CD1c-positive myeloid dendritic cell (primary cell): ENCODE measurements around the gene ASB15.

Source experiments
- DNase-seq: peaks from one replicate; pipeline ENCODE4 v3.0.0-alpha.2; 2016; ENCODE audit errors: extremely low spot score

Gene ASB15

DNA sequence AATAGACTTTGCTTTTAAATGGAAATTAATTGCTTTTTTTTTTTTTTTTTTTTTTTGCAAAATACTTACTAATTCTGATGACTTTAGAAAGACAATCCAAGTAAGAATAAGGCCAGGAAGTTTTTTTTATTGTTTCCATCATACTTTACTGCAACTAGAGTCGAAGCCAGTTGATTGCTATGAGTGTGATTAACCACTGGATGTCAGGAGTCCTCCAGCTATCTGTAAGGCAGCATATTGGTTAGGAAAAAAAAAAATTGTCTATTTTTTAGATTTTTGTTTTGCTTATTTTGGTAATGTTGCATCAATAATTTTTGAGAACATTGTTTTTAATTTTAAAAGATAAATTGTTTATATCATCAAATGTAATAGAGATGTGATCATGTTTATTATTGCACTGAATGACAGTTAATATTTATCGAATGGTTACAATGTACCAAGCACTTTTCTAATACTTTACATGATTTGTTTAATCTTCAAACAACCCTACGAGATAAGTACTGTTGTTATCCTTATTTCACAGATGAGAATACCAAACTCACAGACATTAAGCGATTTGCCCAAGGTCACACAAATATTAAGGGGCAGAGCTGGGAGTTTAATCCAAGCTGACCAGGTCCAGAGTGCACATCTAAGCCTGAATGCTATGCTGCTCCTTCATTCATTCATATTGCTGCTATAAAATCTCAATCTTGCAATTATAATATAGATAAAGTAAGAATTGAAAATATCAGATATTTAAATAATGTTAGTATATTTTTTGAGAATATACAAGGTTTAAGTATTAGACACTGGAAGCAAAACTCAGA is 34.1 kb downstream of the ASB15 start:
- DNase-seq = no peak

DNA sequence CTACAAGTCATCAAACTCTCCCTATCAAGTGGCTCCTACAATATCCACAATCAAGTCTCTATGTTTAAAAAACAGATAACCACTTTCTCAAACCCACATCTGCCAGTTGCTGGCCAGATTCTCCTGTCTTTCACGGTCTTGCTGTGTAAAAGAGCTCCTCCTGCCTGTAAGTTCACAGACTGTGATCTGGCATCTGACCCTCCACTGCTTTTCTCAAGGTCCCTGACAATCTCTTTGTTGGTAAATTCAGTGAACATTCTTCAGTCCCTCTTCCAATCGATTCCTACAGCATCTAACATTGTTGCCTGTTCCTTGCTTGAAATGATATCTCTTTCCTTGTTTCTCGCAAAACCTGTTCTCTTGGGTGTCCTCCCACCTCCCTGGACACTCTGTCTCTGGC is 35.6 kb downstream of the ASB15 start:
- DNase-seq = no peak

DNA sequence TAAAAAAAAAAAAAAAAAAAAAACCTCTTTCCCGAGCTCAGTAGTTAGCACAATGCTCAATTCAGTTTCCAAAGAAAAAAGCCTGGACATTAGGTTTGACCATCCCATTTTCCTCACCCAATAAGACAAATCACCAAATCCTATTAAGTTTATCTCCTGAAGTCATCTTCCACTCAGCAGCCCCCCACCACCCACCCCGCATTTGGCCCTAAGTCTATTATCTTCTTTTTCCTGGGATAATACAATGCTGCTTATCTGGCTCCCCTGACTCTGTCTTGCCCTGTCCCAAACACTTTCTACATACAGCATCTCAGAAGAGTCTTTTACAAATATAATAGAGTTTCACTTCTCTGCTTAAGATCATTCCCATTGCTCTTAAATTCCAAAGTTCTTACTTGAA is 36.3 kb downstream of the ASB15 start:
- no peak for DNase-seq

DNA sequence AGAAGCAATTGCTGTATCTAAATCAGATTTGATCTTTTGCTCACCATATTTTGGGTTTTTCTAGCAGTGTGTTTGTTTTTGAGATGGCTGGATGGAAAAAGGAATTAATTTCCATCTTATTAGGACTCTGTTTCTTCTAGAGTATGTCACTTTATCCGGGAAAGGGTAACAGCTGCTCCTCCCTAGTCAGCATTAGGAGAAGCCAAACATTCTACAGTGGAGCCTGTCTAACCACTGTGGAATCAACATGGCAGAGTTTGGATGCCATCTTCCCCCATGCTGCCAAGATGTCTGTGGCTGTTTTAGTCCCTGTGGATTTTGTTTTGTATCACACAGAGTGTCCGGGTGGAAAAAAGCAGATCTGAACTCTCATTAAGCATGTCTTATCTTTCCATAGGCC is 38.0 kb downstream of the ASB15 start:
- no peak for DNase-seq

DNA sequence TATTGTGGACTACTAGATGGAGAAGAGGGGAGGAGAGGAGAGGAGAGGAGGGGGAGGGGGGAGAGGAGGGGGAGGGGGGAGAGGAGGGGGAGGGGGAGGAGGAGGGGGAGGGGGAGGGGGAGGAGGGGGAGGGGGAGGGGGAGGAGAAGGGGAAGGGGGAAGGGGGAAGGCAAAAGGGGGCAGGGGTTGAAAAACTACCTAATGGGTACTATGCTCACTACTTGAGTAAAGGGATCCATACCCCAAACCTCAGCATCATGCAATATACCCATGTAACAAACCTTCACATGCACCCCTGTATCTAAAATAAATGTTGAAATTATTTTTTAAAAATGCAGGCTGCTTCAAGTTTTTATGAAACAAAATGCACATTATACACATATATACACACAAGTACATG is 39.0 kb downstream of the ASB15 start:
- DNase-seq = no peak

DNA sequence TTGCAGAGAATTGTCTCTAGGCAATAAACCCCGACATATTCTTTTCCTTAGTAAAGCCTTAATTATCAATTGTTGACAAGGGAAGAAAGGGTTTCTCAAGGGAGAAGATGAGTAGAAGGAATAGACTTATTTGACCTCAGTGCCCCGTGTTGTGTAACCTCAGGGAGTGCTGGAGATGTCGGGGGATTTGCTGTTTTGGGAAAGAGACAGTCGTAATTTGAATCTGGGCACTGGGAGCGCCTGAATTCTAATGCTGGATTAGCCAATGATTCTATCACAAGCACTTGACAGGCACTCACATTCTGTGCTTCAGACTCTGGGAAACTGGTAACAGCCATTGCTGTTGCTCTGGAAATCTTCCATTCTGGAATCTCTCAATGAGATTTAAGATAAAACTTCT is 40.3 kb downstream of the ASB15 start:
- no peak for DNase-seq

DNA sequence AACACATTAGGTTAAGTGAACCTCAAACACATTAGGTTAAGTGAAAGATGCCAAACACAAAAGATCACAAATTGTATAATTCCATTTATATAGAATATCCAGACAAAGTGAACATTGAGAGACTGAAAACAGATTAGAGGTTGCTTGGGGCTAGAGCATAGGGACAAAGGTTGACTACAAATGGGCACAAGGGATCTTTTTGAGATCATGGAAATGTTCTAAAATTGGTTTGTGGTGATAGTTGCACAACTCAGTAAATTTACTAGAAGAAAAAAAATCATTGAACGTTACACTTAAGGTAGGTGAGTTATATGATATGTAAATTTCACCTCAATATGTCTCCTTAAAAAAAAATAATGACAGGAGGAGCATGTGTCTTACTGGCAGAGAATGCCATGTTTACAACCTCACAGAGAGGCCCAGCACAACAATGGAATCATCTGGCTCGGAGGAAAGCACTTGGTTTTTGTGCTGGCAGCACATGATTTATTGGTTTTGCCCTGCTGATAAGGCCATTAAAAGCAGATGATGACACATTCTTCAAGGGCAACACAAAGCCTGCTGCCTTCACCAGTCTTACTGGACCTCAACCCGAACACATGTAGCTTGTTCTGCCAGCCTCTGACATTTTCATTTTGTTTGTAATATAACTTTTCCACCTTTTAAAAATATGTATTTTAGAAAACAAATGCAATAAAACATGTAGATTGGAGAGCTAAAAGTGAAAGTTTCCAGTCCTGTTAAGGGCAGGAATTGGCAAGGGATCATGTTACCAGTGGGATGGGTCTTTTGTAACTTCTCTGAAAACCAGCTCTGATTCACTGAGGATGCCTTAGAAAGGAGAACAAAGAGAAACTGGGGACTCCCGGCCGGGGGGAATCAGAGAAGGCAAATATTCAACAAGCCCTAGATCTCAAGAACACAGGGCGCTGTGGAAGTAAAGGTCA is 42.1 kb downstream of the ASB15 start:
- no peak for DNase-seq

DNA sequence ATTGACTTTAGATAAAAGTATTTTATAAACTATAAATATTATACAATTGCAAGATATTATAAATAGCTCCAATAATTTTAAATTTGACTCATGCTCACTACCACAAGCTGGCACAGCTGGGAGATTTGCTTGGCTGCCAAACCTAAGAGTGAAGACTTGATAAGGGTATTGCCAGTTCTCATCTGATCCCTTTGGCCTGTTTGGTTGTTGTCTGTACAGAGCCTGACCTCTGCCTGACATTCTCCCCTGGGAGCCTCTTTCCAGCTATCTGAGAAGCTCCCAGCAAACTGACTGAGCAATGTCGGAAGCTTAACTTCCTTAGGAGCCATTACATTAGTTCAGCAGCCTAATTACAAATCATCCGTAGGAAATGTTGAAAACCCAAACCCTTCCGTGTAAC is 43.9 kb downstream of the ASB15 start:
- no peak for DNase-seq

DNA sequence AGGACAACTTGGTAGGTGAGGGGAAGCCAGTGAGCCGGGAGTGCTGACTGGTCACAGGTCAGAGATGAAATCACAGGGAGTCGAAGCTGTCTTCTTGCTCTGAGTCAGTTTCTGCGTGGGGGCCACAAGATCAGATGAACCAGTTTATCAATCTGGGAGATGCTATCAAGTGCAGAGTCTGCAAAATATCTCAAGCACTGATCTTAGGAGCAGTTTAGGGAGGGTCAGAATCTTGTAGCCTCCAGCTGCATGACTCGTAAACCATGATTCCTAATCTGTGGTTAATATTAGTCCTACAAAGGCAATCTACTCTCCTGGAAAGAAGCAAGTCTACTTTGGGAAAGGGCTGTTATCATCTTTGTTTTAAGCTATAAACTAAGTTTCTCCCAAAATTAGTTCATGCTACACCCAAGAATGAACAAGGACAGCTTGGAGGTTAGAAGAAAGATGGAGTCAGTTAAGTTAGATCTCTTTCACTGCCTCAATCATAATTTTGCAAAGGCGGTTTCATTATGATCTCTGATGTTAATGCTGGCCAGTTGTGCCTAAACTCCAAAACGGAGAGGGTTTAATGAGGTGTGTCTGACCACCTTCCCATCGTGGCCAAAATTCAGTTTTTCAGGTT is 45.6 kb downstream of the ASB15 start:
- no peak for DNase-seq

DNA sequence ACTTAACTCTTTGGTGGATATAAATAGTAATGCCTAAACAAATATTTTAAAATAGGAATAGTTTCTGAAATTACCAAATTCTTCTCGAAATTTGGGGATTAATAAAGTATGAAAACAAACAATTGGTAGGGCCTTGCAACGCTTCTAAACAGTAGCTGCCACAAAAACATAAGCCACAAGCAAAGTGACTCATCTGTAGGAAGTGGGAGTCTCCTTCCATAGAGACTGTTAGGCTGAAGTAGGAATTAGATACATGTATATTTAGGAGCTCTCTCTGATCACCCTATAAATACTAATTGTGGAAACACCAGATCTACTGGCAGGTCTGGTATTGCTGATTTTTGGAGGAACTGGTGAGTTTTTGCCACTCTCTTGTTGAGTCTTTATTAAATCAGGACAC is 48.3 kb downstream of the ASB15 start:
- DNase-seq = no peak

DNA sequence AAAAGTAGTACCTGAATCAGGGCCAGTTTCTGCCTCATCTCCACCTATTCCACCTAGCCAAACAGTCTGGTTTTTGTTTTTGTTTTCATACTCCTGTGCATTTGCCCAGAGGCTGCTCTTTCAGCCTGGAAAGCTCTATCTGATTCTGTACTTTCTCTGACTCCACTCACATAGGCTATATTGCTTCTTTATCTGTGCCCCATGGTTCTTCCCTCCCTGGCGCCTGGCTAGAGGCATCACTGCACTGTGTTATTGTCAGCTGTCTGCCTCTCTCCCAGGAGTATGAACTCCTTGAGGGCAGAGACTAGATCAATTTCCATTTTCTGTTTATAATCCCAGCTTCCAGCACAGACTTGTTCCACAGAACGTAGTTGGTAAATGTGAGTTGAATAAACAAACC is 49.0 kb downstream of the ASB15 start:
- DNase-seq = no peak

DNA sequence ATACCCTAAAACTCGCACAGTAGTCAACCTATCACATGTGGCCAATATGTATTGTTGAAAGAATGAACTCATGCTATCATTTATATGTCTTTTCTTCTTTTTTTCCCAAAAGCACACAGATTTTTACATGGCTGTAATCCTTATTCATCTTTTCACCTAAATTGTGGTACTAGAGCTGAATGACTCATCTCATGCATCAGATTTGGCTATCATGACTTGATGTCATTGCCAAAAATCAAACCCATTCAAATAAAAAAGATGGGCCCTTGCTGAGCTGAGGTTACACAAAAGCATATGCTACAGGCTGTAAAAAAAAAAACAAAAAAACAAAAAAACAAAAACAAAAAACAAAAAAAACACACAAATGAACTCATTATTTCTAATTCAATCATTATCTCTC is 50.8 kb downstream of the ASB15 start:
- DNase-seq = no peak

DNA sequence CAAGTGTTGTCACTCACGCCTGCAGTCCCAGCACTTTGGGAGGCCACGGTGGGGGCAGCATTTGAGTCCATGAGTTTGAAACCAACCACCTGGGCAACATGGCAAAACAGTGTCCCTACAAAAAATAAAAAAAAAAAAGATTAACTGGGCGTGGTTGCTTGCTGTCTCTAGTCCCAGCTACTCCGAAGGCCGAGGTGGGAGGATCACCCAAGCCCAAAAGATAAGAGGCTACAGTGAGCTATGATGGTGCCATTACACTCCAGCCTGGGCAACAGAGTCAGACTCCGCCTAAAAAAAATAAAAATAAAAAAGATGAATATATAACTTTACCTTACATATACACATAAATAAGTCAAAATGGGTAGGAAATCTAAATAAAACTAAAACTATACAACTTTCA is 51.5 kb downstream of the ASB15 start:
- no peak for DNase-seq

DNA sequence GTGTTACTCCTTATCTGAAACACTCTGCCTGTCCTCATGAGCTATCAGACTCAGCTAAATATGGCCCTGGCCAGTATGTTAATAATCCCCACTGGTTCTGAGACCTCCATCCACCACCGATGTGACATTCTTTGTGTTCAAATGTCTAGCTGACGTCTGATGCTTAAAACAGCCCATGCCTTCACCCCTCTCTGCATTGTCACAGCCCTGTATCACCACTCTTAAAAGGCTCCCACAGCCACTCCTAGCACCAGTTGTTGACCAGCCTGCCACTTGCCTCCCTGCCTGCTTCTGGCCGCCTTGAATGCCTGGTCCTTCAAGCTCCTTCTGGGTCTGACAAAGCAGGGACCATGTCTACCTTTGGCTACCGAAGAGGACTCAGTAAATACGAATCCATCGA is 54.0 kb downstream of the ASB15 start, which contains the start of gene LMOD2:
Gene LMOD2 (plus strand): TSS at position 253 of the 400 bp plus-strand sequence. CDS start 98 bp downstream, at position 351.
- DNase-seq = no peak

DNA sequence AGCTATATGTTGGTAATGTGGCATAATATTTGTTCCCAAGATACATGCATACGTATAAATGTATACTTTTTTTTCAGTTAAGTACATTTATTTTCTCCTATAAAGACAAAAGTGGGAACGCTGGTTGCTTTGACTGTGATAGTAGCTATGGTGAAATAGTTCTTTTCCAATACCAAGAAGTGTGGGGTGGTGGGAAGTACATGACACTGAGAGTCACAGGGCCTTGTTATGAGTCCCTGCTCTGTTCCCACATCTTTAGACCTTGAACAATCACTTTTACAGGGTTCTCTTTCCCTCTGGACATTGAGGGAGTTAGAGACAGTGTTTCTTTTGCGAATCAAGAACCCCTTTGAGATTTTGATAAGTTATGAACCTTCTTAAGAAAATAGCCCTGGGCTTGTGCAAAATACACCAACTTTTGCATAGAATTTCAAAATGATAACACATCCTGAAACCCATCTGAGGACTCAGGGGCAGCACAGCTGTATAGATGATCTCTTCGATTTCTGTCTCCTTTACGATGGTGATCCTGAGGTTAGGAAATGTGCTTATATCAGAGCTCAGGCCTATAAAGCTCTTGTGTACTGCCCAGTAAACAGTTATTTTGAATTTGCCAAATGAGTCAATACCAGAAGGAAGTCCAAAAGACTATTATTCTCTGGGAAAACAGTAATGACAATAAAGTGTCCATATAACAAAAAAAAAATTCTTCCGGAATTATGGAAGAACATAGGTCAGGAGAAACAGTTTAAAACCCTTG is 55.1 kb downstream of the ASB15 start:
- no peak for DNase-seq

DNA sequence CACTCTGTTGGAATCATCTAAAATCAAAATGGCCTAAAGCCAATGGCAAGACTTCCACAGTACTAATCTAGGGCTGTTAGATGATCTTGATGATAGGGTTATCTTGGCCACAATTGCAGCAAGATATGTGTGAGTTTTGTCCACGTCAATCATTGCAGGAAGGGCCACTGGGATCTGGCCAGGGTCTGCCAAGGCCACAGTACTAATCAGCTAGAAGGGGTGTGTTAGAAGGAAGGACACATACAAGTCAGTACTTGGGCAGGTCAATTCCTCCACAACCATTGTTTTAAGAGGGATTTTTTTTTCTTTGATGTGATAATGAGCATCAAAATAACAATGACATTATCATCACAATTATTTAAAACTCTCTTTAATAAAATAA is 55.7 kb downstream of the ASB15 start:
- DNase-seq = no peak

DNA sequence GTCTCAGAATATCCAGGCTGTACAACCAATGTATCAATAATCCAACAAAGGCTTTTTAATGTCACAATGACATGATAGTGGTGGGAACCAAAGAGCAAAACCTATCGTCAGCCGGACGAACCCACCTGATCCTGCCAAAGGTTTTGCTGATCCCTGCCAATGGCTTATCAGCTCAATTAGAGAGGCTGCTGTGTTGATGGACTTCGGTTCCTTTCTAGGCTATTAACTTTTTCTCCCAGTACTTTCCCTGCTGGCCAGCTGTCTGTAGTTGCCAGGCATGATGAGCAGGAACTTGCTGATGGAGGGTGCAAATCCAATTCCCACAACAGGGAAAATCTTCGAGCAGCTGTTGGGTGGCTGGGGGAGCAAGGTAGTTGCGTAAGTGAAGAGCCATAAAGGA is 56.4 kb downstream of the ASB15 start:
- DNase-seq = no peak

DNA sequence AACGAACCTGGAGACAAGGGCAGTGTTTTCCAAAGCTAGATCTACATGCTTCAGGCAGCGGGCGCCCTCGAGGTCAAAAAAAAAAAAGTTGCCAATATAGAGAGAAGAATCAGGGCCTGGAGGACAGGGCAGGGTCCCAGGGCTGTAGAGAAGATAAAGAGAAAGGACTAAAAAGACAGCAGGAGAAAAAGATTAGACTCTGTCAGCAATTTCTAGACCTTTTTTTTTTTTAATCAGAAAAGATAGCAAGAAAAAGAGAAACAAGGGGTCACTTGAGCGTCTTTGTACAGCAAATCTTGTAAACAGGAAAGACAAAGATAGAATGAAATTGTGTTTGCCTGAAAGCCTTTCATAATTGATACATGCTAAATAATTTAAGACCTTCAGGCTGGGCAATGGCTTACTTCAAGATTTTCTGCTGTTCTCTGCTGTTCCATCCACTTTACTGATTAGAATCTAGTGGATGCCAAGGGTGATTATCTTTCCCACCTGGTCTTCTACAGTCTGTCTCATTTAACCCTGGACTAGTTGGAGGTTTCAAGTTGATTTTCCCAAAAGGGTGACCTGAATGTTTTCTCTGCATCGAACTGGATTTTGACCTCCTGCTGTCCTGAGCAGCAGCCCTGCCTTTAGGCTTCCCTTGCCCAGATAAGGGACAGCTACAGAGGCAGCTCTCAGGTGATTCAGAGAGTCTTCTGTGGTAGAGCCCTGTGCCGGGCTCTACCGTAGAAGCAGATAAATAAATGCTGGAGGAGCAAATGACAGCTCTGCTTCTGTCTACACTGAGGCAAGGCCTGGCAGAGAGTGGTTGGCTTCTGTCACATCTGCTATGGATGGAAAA is 59.1 kb downstream of the ASB15 start:
- no peak for DNase-seq

DNA sequence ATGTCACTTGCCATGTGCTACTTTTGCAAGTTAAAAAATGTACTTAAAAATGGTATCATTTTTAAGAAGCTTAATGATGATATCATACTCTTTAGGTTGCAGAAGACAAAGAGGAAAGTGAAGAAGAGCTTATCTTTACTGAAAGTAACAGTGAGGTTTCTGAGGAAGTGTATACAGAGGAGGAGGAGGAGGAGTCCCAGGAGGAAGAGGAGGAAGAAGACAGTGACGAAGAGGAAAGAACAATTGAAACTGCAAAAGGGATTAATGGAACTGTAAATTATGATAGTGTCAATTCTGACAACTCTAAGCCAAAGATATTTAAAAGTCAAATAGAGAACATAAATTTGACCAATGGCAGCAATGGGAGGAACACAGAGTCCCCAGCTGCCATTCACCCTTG is 60.1 kb downstream of the ASB15 start:
- no peak for DNase-seq

DNA sequence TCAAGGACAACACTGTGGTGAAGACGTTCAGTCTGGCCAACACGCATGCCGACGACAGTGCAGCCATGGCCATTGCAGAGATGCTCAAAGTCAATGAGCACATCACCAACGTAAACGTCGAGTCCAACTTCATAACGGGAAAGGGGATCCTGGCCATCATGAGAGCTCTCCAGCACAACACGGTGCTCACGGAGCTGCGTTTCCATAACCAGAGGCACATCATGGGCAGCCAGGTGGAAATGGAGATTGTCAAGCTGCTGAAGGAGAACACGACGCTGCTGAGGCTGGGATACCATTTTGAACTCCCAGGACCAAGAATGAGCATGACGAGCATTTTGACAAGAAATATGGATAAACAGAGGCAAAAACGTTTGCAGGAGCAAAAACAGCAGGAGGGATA is 60.7 kb downstream of the ASB15 start:
- no peak for DNase-seq

DNA sequence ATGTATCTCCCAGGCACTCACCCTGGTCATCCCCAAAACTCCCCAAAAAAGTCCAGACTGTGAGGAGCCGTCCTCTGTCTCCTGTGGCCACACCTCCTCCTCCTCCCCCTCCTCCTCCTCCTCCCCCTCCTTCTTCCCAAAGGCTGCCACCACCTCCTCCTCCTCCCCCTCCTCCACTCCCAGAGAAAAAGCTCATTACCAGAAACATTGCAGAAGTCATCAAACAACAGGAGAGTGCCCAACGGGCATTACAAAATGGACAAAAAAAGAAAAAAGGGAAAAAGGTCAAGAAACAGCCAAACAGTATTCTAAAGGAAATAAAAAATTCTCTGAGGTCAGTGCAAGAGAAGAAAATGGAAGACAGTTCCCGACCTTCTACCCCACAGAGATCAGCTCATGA is 61.1 kb downstream of the ASB15 start:
- DNase-seq = no peak
